Testis (tissue), 3 donors: ENCODE data around the gene COBL. TPM values are rescaled to one million over a fixed set of nuclear protein-coding genes. Genes with fewer than 3 reads are reported as not detected.

Experiments
- DNase-seq: peaks from one replicate; pipeline ENCODE4 v3.0.0-alpha.2; 2019
- H3K27ac ChIP-seq, 2 donors: fragments of 200-600 bp; sonication (generic); one replicate each; pipeline ENCODE4 v1.5.1; 2019
- H3K27me3 ChIP-seq: fragments of 200-600 bp; sonication (generic); one replicate; pipeline ENCODE4 v1.5.1; 2019
- H3K36me3 ChIP-seq: fragments of 200-600 bp; sonication (generic); one replicate; pipeline ENCODE4 v1.5.1; 2017; ENCODE audit warnings: low read depth; ENCODE audit errors: missing control alignments
- H3K4me1 ChIP-seq: fragments of 200-600 bp; sonication (generic); one replicate; pipeline ENCODE4 v1.5.1; 2019
- H3K4me3 ChIP-seq, 2 donors: fragments of 200-600 bp; sonication (generic); one replicate each; pipeline ENCODE4 v1.5.1; 2017 to 2019
- H3K9me3 ChIP-seq: fragments of 200-600 bp; sonication (generic); one replicate; pipeline ENCODE4 v1.5.1; 2017
- POLR2A ChIP-seq: fragments of 450-650 bp; IDR thresholded peaks from one replicate; pipeline ENCODE4 v1.6.1; 2017; ENCODE audit warnings: antibody characterized with exemption, mild to moderate bottlenecking, moderate library complexity
- WGBS, 2 donors: methylation state at CpG; one replicate each; pipeline ENCODE4 v1.1.5; 2018; 5-methylcytosine and 5-hydroxymethylcytosine counted together
- intact Hi-C: fragments of 100-400 bp; cut with DNase I; formaldehyde crosslinking; loops from one replicate; pipeline ENCODE4 v1.15.1; 2023; ENCODE audit warnings: low total_unique reads
- polyA plus RNA-seq: library from polyadenylated mRNA; stranded (reverse); fragments of 350-450 nt; fragmentation: Illumina TruSeq; extraction: RNeasy Lipid Tissue Mini Kit (QIAGEN cat#74804); gene quantifications from one replicate; pipeline ENCODE4 v1.2.3, GENCODE V29; 2014; ENCODE audit warnings: low read depth, low replicate concordance; ENCODE audit not compliant: insufficient read depth
- total RNA-seq, 2 donors: library from RNA; depleted of rRNA; stranded (reverse); fragments of >200 nt; gene quantifications; one replicate each; pipeline ENCODE4 v1.2.3, GENCODE V29; 2016
- TF ChIP-seq, protein P1 (sequence below), 3 experiments: fragments of 450-650 bp in 2 of 3; fragments of 200-600 bp in 1 of 3; sonication (generic) in 1 of 3; IDR thresholded peaks; one replicate each; pipeline ENCODE4 v1.5.1; 2016 to 2019; ENCODE audit warnings: antibody characterized with exemption in 3 of 3, mild to moderate bottlenecking in 2 of 3, moderate library complexity in 1 of 3

Gene COBL
- total and polyA plus RNA-seq, 3 donors from 2014 or later, result 9.2 to 14.8 (median 12.3) TPM

DNA sequence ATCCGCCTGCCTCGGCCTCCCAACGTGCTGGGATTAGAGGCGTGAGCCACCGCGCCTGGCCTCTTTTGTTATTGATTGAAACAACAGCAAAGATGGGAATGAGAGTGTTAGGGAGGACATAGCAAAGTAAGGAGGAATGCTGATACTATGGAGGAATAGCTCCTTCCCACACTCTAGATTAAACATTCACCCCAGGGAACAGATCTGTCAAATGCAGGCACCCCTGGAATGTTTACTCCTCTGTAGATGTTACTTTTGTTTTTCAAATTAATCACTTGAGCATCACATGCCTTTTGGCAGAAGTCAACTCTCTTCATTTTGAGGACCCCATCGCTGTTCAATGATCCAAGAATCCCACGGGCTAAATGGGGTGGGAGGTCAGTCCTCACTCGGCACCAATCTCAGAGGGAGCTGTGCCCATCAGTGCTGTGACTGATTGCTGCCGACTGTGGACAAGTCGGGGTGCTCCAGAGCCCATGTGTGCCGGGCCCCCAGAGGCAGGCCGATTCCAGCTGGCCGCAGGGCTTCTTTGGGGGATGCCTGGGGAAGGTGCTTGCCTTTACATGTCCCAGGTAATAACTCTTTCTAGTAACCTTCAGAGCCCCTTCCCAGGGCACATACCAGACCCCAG lies 10.2 kb upstream of the COBL start:
- no peak for DNase-seq
- intact Hi-C loops, result no loop called here
- no peaks in the 10 kb centered on the region for H3K36me3 ChIP-seq
- no peaks in the 10 kb centered on the region for H3K27me3 ChIP-seq
- H3K9me3 ChIP-seq, result no peaks in the 10 kb centered on the region
- H3K27ac ChIP-seq, result no peak overlapping the region
- TF ChIP-seq POLR2A, result no peak
- TF ChIP-seq, protein P1, sequence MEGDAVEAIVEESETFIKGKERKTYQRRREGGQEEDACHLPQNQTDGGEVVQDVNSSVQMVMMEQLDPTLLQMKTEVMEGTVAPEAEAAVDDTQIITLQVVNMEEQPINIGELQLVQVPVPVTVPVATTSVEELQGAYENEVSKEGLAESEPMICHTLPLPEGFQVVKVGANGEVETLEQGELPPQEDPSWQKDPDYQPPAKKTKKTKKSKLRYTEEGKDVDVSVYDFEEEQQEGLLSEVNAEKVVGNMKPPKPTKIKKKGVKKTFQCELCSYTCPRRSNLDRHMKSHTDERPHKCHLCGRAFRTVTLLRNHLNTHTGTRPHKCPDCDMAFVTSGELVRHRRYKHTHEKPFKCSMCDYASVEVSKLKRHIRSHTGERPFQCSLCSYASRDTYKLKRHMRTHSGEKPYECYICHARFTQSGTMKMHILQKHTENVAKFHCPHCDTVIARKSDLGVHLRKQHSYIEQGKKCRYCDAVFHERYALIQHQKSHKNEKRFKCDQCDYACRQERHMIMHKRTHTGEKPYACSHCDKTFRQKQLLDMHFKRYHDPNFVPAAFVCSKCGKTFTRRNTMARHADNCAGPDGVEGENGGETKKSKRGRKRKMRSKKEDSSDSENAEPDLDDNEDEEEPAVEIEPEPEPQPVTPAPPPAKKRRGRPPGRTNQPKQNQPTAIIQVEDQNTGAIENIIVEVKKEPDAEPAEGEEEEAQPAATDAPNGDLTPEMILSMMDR (IDR thresholded peaks at IDR 0.05), result no peak
- 56 to 72% methylated on average over 11 to 14 of the region's 14 CpGs for WGBS, 2 donors
- H3K4me3 ChIP-seq, result no peak overlapping the region
- no peaks in the 10 kb centered on the region for H3K4me1 ChIP-seq

DNA sequence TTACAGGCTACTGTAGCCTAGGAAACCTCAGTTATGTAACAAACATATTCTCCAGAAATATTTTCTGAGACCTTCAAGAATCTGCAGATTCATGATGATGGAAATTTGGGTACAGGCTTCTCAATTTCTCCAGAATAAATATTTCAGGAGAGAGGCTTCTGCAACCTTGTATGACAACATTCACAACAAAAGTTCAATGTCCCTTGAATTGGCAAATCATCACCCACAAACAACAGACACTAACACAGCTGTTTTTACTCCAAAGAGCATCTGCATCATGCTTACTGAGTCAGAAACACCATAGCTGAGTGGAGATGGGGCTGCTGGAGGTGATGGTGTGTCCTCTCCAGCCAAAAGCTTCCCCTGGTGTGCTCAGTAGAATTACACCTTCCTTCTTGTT lies 9.3 kb upstream of the COBL start:
- no peaks in the 10 kb centered on the region for H3K27me3 ChIP-seq
- intact Hi-C loops, result no loop called here
- H3K36me3 ChIP-seq, result no peaks in the 10 kb centered on the region

DNA sequence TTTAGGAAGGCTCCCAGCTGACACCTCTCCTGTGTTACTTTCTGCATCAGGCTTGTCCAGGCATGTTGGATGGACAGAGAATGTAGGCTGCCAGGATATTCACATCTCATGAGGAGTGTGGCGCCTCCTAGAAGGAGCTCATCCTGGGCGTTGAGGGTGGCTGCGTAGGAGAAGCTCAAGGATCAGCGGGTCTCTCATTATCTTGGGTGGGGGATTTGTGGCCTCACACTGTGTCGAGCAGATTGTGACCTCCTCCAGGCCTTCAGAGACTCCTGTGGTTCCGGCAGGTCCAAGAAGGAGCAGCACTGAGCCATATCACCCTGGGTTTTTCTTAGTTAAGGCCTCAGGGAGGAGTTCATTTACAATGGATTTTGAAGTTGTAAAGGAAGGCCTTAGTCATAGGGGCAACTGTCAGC lies 8.7 kb upstream of the COBL start:
- Histone ChIP-seq H3K27ac (no peak overlapping the region), H3K36me3 (no peaks in the 10 kb centered on the region), H3K9me3 (no peaks in the 10 kb centered on the region), H3K4me3 (no peak overlapping the region), H3K27me3 (no peaks in the 10 kb centered on the region), H3K4me1 (no peaks in the 10 kb centered on the region)
- TF ChIP-seq, protein P1 (IDR thresholded peaks at IDR 0.05), result no peak
- no peak for TF ChIP-seq POLR2A
- intact Hi-C loops, result no loop called here
- 86 to 89% methylated on average over 6 of the region's 6 CpGs for WGBS, 2 donors
- DNase-seq, result no peak

More for the DNA sequence above, 9.3 kb upstream of the COBL start:
- TF ChIP-seq POLR2A, result no peak
- TF ChIP-seq, protein P1 (IDR thresholded peaks at IDR 0.05), result no peak
- Histone ChIP-seq H3K9me3 (no peaks in the 10 kb centered on the region), H3K4me3 (no peak overlapping the region), H3K4me1 (no peaks in the 10 kb centered on the region), H3K27ac (no peak overlapping the region)
- DNase-seq, result no peak

DNA sequence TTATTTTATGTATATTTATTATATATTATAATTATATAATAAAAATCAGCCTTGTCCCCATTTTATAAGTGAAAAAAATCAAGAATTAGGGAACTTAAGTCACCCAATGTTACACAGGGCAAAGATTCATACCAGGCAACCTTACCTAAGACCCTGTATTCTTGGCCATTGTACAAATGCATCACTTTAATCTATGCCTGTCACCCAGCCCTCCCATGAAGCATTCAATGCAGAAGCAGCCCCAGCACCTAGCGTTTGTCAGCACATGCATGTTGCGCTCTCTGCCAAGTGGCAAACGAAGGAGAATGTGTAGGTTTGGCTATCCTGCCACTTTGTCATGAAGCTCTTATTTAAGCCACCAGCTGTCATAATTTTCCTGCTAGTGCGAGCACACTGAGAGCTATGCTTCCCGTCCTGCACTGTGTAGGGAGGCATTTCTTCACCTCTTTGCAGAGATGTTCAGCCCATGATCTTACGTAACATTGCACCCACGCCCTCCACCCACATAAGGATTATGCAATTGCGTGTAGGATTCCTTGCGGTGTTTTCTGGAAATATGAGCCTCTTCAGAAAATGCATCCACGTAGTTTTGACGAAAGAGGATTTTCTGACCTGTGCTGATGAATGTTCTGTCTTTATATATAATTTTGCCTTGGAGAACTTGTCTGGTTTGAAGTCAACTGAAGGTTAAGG lies 7.7 kb upstream of the COBL start:
- TF ChIP-seq, protein P1 (IDR thresholded peaks at IDR 0.05), result no peak
- no peak for TF ChIP-seq POLR2A
- Histone ChIP-seq H3K27me3 (no peaks in the 10 kb centered on the region), H3K4me1 (no peaks in the 10 kb centered on the region), H3K27ac (no peak overlapping the region), H3K4me3 (no peak overlapping the region), H3K36me3 (no peaks in the 10 kb centered on the region), H3K9me3 (no peaks in the 10 kb centered on the region)
- intact Hi-C loops, result no loop called here
- no peak for DNase-seq
- 85 to 96% methylated on average over 11 of the region's 11 CpGs for WGBS, 2 donors
